Activated naive CD8-positive, alpha-beta T cell treated with anti-CD3 and anti-CD28 coated beads, Interleukin-2, amount 10 ng/mL, durations not matched to agents 7 days and 5 days (primary cell): Measurements from ENCODE around the gene CLTB. TPM values are rescaled to one million over a fixed set of nuclear protein-coding genes. Genes with fewer than 3 reads are reported as not detected.

Experiments
- ATAC-seq: fragments of 150-1000 bp; cut with Tn5 transposase; one replicate; pipeline ENCODE4 v1.10.0; 2021; ENCODE audit warnings: low read depth, moderate library complexity
- POLR2A ChIA-PET: fragments of 350-600 bp; sonication (Branson Sonifier 250); formaldehyde crosslinking; loops from one replicate; lab custom pipeline; 2021; ENCODE audit warnings: antibody characterized with exemption; lab: Charles Lee
- DNase-seq: peaks from one replicate; pipeline ENCODE4 v3.0.0; 2021
- H3K27ac Mint-ChIP-seq: one replicate; pipeline ENCODE4 v1.8.0; 2022; ENCODE audit warnings: mild to moderate bottlenecking, mixed read lengths
- H3K27me3 Mint-ChIP-seq: one replicate; pipeline ENCODE4 v1.8.0; 2022; ENCODE audit warnings: mild to moderate bottlenecking, moderate library complexity, mixed read lengths
- H3K36me3 Mint-ChIP-seq: one replicate; pipeline ENCODE4 v1.8.0; 2021; ENCODE audit warnings: mild to moderate bottlenecking, mixed read lengths
- H3K4me1 Mint-ChIP-seq: one replicate; pipeline ENCODE4 v1.8.0; 2021; ENCODE audit warnings: mixed read lengths
- H3K4me3 Mint-ChIP-seq: one replicate; pipeline ENCODE4 v1.8.0; 2022; ENCODE audit warnings: mild to moderate bottlenecking, moderate library complexity, mixed read lengths
- H3K9me3 Mint-ChIP-seq: one replicate; pipeline ENCODE4 v1.8.0; 2021; ENCODE audit warnings: mixed read lengths
- total RNA-seq, 2 experiments: library from RNA; stranded (reverse); gene quantifications; one replicate each; pipeline ENCODE4 v1.2.3, GENCODE V29; 2021

Gene CLTB
- total RNA-seq, 2 experiments from 2014 or later: 52.8 to 53.1 TPM

- Mint-ChIP-seq H3K4me1 (peaks cover 20% of the 10 kb centered on the region), H3K9me3 (no peaks in the 10 kb centered on the region), H3K4me3 (no peak overlapping the region), H3K27ac (no peak overlapping the region), H3K36me3 (peaks cover 11% of the 10 kb centered on the region), H3K27me3 (no peaks in the 10 kb centered on the region)
- ATAC-seq: no peak
- no peak for DNase-seq
- POLR2A ChIA-PET: interaction anchor here (1.4 kb wide), 1 partner anchor 9 kb away, joined by 3 read pairs; no protein-coding TSS in a partner anchor
Measured at GRCh38 chr5:176391479-176391878, 24.9 kb downstream of the CLTB start.

DNA sequence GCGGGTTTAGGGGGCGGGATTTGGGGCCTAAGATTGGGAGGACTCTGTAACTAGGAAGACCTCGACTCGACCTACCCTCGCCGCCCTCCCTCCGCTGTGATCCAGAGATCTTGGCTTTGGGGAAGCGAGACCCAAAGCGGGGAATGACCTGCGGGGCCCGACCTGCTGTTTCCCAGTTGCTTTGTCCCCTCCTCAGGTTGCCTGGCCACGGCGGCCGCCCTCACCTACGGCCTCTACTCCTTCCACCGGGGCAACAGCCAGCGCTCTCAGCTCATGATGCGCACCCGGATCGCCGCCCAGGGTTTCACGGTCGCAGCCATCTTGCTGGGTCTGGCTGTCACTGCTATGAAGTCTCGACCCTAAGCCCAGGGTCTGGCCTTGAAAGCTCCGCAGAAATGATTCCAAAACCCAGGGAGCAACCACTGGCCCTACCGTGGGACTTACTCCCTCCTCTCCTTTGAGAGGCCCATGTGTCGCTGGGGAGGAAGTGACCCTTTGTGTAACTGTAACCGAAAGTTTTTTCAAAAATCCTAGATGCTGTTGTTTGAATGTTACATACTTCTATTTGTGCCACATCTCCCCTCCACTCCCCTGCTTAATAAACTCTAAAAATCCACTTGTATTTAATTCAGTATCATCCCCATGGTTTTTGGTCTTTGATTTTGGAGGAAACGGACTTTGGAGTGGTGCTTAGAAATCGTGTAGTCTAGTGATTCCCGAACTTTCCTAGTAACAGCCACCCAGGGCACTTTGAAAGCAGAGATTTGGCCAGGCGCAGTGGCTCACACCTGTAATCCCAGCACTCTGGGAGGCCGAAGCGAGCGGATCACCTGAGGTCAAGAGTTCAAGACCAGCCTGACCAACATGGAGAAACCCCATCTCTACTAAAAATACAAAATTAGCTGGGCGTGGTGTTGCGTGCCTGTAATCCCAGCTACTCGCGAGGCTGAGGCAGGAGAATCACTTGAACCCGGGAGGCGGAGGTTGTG, 26.9 kb downstream of the CLTB start:
- DNase-seq (no peak), ATAC-seq (peak; percentile 54)
- POLR2A ChIA-PET: interaction anchor here (0.6 to 2.1 kb wide), 9 partner anchors 20 to 168 kb away, joined by 3 to 36 read pairs (median 6); partner anchors contain the start of genes CLTB, FAF2, KIAA1191 and RNF44
- Mint-ChIP-seq H3K4me3 (peak overlapping the region; percentile 100), H3K27me3 (no peaks in the 10 kb centered on the region), H3K4me1 (peaks cover 27% of the 10 kb centered on the region), H3K36me3 (peaks cover 17% of the 10 kb centered on the region), H3K9me3 (no peaks in the 10 kb centered on the region), H3K27ac (peak overlapping the region; percentile 99)

GRCh38 chr5:176388444-176389134, 27.8 kb downstream of the CLTB start, which contains the start of the genes HIGD2A and NOP16:
HIGD2A (plus strand) TSS chr5:176388751; CDS start chr5:176388820, 69 bp downstream.
NOP16 (minus strand) TSS chr5:176388598; CDS start chr5:176388539, 59 bp downstream.
- peak; percentile 94 for DNase-seq
- ATAC-seq: peak; percentile 91
- H3K36me3 Mint-ChIP-seq: peaks cover 21% of the 10 kb centered on the region
- H3K9me3 Mint-ChIP-seq: no peaks in the 10 kb centered on the region
- H3K4me1 Mint-ChIP-seq: peaks cover 27% of the 10 kb centered on the region
- peak within 1 kb of the TSS; percentile 100 for H3K4me3 Mint-ChIP-seq
- POLR2A ChIA-PET: interaction anchor here (0.7 to 2.1 kb wide), 7 partner anchors 27 to 258 kb away, joined by 3 to 36 read pairs (median 7); partner anchors contain the start of genes CLTB, FAF2, KIAA1191 and RNF44
- peak within 1 kb of the TSS; percentile 99 for H3K27ac Mint-ChIP-seq
- no peaks in the 10 kb centered on the region for H3K27me3 Mint-ChIP-seq

GRCh38 chr5:176388003-176388443, 28.3 kb downstream of the CLTB start:
- Mint-ChIP-seq H3K4me3 (peak overlapping the region; percentile 100), H3K9me3 (no peaks in the 10 kb centered on the region), H3K4me1 (peaks cover 27% of the 10 kb centered on the region), H3K36me3 (peaks cover 20% of the 10 kb centered on the region), H3K27me3 (no peaks in the 10 kb centered on the region), H3K27ac (peak overlapping the region; percentile 99)
- DNase-seq (no peak), ATAC-seq (no peak)
- POLR2A ChIA-PET: interaction anchor here (0.7 to 2.1 kb wide), 6 partner anchors 27 to 259 kb away, joined by 3 to 36 read pairs (median 8); partner anchors contain the start of genes CLTB, FAF2, KIAA1191 and RNF44

- ATAC-seq: no peak
- Mint-ChIP-seq H3K27ac (peak overlapping the region; percentile 99), H3K4me3 (peak overlapping the region; percentile 100), H3K9me3 (no peaks in the 10 kb centered on the region), H3K4me1 (peaks cover 27% of the 10 kb centered on the region), H3K36me3 (peaks cover 20% of the 10 kb centered on the region), H3K27me3 (no peaks in the 10 kb centered on the region)
- POLR2A ChIA-PET: interaction anchor here (1.4 to 2.1 kb wide), 3 partner anchors 26 to 60 kb away, joined by 5 to 36 read pairs (median 7); partner anchors contain the start of genes FAF2 and KIAA1191
- DNase-seq: no peak
Measured at GRCh38 chr5:176387384-176387925, 28.9 kb downstream of the CLTB start.

GRCh38 chr5:176386491-176386890, 29.8 kb downstream of the CLTB start:
- no peaks in the 10 kb centered on the region for H3K9me3 Mint-ChIP-seq
- ATAC-seq: no peak
- POLR2A ChIA-PET: interaction anchor here (0.7 to 1.4 kb wide), 2 partner anchors 25 to 260 kb away, joined by 3 to 5 read pairs; partner anchors contain the start of gene KIAA1191
- no peak overlapping the region for H3K27ac Mint-ChIP-seq
- H3K27me3 Mint-ChIP-seq: no peaks in the 10 kb centered on the region
- peak overlapping the region; percentile 100 for H3K4me3 Mint-ChIP-seq
- peaks cover 27% of the 10 kb centered on the region for H3K4me1 Mint-ChIP-seq
- no peak for DNase-seq
- H3K36me3 Mint-ChIP-seq: peaks cover 28% of the 10 kb centered on the region

- no peaks in the 10 kb centered on the region for H3K9me3 Mint-ChIP-seq
- peaks cover 24% of the 10 kb centered on the region for H3K4me1 Mint-ChIP-seq
- H3K27me3 Mint-ChIP-seq: no peaks in the 10 kb centered on the region
- POLR2A ChIA-PET: no interaction called here
- ATAC-seq: no peak
- no peak for DNase-seq
- no peak overlapping the region for H3K27ac Mint-ChIP-seq
- H3K4me3 Mint-ChIP-seq: no peak overlapping the region
- peaks cover 21% of the 10 kb centered on the region for H3K36me3 Mint-ChIP-seq
Measured at GRCh38 chr5:176384991-176385390, 31.3 kb downstream of the CLTB start.

- DNase-seq: no peak
- H3K36me3 Mint-ChIP-seq: peaks cover 25% of the 10 kb centered on the region
Measured at GRCh38 chr5:176384366-176384930, 31.9 kb downstream of the CLTB start.

DNA sequence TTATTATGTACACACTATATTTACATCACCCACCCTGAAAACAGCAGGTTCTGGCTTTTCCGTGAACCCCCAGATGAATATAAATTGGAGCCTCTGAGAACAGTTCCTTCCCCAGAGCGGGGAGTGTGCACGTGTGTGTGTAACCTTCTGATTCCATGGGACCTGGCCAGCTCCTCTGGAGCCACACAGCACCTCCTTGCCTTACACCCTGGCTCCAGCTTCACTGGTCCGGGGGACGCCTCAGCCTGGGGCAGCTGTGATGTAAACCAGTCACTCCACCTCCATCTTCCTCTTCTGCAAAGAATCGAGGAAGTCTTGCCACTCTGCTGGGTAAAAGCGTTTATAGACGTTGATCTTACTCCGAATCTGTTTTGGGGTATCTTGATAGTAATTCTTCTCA, 32.4 kb downstream of the CLTB start:
- POLR2A ChIA-PET: no interaction called here
- no peak for DNase-seq
- no peak overlapping the region for H3K4me3 Mint-ChIP-seq
- no peaks in the 10 kb centered on the region for H3K9me3 Mint-ChIP-seq
- no peak overlapping the region for H3K27ac Mint-ChIP-seq
- peaks cover 22% of the 10 kb centered on the region for H3K4me1 Mint-ChIP-seq
- peaks cover 25% of the 10 kb centered on the region for H3K36me3 Mint-ChIP-seq
- no peaks in the 10 kb centered on the region for H3K27me3 Mint-ChIP-seq
- ATAC-seq: no peak

More at GRCh38 chr5:176384366-176384930, 31.9 kb downstream of the CLTB start:
- Mint-ChIP-seq H3K27me3 (no peaks in the 10 kb centered on the region), H3K4me3 (no peak overlapping the region), H3K9me3 (no peaks in the 10 kb centered on the region), H3K4me1 (peaks cover 22% of the 10 kb centered on the region), H3K27ac (no peak overlapping the region)
- ATAC-seq: no peak
- POLR2A ChIA-PET: no interaction called here

DNA sequence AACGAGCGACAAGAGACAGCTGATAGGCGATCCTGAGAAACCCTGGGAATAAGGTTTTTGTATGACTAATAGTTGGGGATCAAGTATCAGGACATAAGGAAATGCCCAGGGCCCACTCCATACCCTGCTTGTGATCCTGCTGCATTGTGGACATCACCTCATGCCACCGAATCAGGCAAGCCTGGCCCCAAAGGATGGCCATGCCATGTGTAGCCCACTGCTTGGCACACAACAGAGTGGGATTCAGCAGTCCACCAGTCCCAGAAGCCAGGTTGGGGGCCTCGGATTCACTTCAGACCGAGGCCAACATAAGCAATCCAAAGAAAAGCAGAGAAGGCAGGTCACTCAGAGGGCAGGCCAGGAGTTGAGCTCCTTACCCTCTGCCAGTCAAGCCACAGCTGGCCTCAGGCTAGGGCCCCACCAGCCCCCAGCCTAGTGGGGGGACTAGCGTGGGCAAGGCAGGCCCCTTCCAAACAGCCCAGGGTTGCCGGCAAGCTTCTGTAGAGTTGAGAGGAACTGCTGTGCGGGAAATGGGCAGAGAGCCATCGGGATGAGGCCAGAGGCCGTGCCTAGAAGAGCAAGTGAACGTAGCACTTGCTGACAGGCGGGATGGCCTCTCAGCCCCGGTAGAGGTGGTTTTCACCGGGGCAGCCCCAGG, 33.0 kb downstream of the CLTB start:
- Mint-ChIP-seq H3K27me3 (no peaks in the 10 kb centered on the region), H3K36me3 (peaks cover 25% of the 10 kb centered on the region), H3K9me3 (no peaks in the 10 kb centered on the region), H3K27ac (no peak overlapping the region), H3K4me1 (peaks cover 22% of the 10 kb centered on the region), H3K4me3 (no peak overlapping the region)
- POLR2A ChIA-PET: no interaction called here
- DNase-seq: no peak
- no peak for ATAC-seq

DNA sequence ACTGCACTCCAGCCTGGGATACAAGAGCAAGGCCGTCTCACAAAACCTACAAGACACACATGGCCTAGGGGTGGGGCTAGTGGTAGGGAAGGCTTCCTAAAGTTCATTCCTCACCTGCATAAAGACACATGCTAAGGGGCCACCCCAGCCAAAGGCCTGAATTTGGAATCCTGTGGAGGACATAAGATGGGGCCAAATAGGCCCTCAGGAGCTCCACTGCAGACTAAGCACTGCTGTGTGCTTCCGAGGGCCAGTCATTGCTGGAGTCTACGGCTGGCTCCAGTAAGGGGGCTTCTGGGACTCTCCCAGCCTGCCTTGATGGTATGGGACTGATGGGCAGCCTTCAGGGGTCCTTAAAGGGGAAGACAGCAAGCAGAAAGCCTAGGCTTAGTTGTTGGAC, 33.6 kb downstream of the CLTB start:
- no peak overlapping the region for H3K27ac Mint-ChIP-seq
- H3K9me3 Mint-ChIP-seq: no peaks in the 10 kb centered on the region
- DNase-seq: no peak
- ATAC-seq: no peak
- peaks cover 19% of the 10 kb centered on the region for H3K4me1 Mint-ChIP-seq
- H3K36me3 Mint-ChIP-seq: peaks cover 22% of the 10 kb centered on the region
- POLR2A ChIA-PET: interaction anchor here (1.5 kb wide), 1 partner anchor 22 kb away, joined by 6 read pairs; no protein-coding TSS in a partner anchor
- H3K4me3 Mint-ChIP-seq: no peak overlapping the region
- no peaks in the 10 kb centered on the region for H3K27me3 Mint-ChIP-seq

DNA sequence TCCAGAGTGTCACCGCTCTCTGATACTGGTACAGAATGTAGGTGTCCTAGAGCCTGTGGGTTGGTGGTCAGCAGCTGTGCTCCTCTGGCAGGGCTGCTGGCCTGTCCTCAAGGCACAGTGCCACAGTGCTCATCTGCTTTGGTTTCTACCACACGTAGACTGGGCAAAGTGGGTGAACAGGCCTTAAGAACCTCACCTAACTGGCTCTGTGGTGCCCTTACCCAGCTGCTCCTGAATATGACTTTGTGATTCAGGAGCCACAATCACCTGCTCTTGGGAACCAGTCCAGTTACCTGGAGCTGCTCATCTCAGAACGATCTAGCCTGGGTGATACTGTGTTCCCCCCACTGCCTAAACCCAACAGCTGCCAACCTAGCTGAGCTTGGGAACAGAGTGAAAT, 34.4 kb downstream of the CLTB start:
- no peak for ATAC-seq
- H3K36me3 Mint-ChIP-seq: peaks cover 22% of the 10 kb centered on the region
- H3K9me3 Mint-ChIP-seq: no peaks in the 10 kb centered on the region
- DNase-seq: no peak
- H3K27ac Mint-ChIP-seq: no peak overlapping the region
- H3K4me3 Mint-ChIP-seq: no peak overlapping the region
- POLR2A ChIA-PET: interaction anchor here (1.5 kb wide), 1 partner anchor 21 kb away, joined by 6 read pairs; no protein-coding TSS in a partner anchor
- peaks cover 12% of the 10 kb centered on the region for H3K4me1 Mint-ChIP-seq
- H3K27me3 Mint-ChIP-seq: no peaks in the 10 kb centered on the region
